Measurements from ENCODE around the gene TOX4. TPM values are rescaled to one million over a fixed set of nuclear protein-coding genes. Genes with fewer than 3 reads are reported as not detected.

The TOX4 gene
- total RNA-seq, 1 donor from 2014 or later: 72.2 TPM

DNA sequence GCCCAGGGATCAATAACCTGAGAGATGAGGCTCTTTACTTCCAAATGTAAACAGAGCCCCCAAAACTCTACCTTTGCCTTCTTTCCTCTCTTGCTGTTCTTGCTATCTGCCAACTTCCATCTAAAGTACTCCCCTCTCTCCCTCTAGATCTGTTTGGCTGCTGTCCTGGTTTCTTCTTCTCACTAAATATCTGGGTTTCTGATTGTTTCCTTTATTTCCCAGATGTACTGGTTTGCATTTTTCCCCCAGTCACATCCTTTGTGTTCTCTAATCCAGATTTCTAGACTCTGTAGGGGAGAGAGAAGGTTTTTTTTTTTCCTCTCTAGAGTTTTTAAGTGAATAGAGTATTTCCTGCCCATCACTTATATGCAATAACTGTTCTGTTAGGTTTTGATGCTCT is 56.3 kb downstream of the TOX4 start:
- Histone ChIP-seq H3K36me3 (no peaks in the 10 kb centered on the region), H3K4me1 (peaks cover 11% of the 10 kb centered on the region), H3K4me3 (no peak overlapping the region), H3K27me3 (ENCODE audit: low read depth) (peaks cover 34% of the 10 kb centered on the region), H3K27ac (no peak overlapping the region), H3K9me3 (no peaks in the 10 kb centered on the region)
- no peak for DNase-seq
- no peak for ATAC-seq
- TF ChIP-seq, protein P1, sequence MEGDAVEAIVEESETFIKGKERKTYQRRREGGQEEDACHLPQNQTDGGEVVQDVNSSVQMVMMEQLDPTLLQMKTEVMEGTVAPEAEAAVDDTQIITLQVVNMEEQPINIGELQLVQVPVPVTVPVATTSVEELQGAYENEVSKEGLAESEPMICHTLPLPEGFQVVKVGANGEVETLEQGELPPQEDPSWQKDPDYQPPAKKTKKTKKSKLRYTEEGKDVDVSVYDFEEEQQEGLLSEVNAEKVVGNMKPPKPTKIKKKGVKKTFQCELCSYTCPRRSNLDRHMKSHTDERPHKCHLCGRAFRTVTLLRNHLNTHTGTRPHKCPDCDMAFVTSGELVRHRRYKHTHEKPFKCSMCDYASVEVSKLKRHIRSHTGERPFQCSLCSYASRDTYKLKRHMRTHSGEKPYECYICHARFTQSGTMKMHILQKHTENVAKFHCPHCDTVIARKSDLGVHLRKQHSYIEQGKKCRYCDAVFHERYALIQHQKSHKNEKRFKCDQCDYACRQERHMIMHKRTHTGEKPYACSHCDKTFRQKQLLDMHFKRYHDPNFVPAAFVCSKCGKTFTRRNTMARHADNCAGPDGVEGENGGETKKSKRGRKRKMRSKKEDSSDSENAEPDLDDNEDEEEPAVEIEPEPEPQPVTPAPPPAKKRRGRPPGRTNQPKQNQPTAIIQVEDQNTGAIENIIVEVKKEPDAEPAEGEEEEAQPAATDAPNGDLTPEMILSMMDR (IDR thresholded peaks at IDR 0.05): no peak
- intact Hi-C loops (cut with DNase I): no loop called here

DNA sequence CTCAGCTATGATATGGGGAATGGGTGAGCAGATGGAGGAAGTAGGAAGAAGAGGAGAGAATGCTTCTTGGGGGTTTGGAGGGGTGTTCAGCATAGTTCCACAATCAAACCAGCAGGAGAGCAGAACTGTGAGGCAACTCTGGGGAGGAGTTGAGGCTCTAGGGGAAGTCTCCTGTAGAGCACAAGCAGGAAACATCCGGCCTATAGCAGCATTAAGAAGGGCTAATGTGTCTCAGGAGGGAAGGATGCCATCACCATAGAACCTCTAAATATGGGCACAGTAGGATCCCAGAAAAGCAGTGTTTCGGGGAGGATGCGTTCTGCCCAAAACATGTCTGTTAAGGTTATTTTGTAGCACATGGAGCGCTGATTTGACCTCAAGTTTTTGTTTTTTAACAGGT is 57.6 kb downstream of the TOX4 start:
- no peak overlapping the region for H3K4me3 ChIP-seq
- no peaks in the 10 kb centered on the region for H3K36me3 ChIP-seq
- ATAC-seq (no peak), DNase-seq (no peak)
- H3K27me3 ChIP-seq (ENCODE audit: low read depth): peaks cover 34% of the 10 kb centered on the region
- H3K9me3 ChIP-seq: no peaks in the 10 kb centered on the region
- H3K4me1 ChIP-seq: peaks cover 11% of the 10 kb centered on the region
- TF ChIP-seq, protein P1 (IDR thresholded peaks at IDR 0.05): no peak
- intact Hi-C loops (cut with DNase I): no loop called here
- H3K27ac ChIP-seq: no peak overlapping the region

DNA sequence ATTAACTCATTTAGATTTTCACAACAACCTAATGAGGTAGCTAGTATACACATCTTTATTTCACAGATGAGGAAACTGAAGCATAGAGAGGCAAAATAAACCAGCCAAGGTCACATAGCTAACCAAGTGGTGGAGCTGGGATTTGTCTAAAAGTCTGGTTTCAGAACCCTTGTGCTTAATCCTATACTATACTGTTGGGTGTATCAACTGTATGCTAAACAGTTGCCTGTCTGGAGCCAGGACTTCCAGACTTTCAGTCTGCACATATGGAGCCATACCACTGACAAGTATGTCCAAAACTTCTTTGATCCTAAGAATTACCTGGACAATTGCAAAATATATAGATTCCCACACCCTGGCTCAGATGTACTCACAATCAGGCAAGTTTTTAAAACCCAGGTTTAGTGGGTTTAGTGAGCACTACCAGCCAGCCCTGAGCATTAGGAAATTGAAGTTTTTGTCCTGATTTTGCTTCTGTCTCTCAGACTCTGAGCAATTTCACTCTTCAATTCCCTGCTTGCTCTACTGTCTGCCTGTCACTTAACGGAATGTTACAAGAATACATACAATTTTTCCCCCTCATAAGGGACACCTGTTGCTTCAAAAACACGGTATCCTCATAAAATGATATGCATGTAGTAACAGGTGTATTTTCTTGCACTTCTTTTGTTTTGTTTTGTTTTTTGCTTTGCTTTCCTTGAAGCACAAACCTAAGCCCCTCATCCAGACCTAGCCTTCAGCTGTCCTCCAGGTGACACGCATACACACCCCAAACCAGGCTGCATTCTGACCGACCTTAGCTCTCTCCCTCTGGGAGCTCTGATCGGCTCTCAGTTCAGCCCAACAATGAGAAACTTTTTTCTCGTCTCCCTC is 58.8 kb downstream of the TOX4 start:
- Histone ChIP-seq H3K9me3 (no peaks in the 10 kb centered on the region), H3K4me1 (peaks cover 11% of the 10 kb centered on the region), H3K27me3 (ENCODE audit: low read depth) (peaks cover 34% of the 10 kb centered on the region), H3K27ac (no peak overlapping the region), H3K4me3 (peak overlapping the region; percentile 40), H3K36me3 (no peaks in the 10 kb centered on the region)
- TF ChIP-seq, protein P1 (IDR thresholded peaks at IDR 0.05): no peak
- intact Hi-C loops (cut with DNase I): no loop called here
- no peak for DNase-seq
- ATAC-seq: peak in 1 of 2 donors; percentile 61

DNA sequence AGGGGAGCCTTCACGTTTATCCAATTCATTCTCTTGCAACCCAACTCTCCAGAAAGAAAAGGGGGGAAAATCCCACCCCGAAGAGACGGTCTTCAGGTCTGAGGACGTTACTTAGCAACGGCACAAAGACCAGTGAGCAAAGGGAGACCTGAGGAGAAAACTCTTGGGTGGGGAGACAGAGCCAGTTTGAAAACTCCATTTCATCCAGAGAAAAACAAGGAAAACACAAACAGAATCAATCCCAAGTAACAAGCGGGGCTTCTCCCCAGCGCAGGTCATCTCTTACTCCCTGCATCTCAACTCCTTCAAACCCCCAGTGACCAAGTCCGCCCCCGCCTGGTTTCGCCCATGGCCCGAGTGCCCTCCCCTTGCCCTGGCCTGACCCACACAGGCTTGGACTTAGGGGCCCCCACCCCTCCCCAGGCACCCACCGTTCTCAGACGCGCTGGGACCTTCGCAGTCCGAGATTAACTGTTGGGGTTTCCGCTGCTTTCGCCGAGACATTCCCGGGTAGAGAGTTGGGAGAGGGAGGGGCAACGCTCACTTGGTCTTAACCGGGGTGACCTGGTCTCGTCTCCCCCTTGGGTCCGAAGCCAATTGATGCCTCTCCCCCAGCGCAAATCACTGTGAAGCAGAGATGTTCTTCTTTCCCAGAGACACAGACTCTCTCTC is 59.6 kb downstream of the TOX4 start:
- Histone ChIP-seq H3K36me3 (no peaks in the 10 kb centered on the region), H3K27me3 (ENCODE audit: low read depth) (peaks cover 38% of the 10 kb centered on the region)
- intact Hi-C loops (cut with DNase I): no loop called here

DNA sequence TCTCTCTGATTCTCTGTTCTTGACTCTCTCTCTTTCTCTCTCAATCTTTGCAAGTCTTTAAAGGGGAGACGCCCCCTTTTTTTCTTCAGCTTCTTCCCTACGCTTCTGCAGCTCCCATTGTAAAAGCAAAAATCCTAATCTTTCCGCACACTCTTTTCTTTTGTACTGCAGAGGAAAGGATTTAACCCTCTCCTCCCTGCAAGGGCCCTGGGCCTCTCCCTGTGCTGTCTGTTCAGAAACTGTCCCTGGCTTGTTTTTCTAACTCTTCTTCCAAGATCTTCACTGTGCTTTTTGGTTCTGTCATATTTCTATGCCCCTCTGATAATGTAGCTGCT is 60.1 kb downstream of the TOX4 start:
- Histone ChIP-seq H3K27me3 (ENCODE audit: low read depth) (peaks cover 37% of the 10 kb centered on the region), H3K4me1 (peaks cover 11% of the 10 kb centered on the region), H3K4me3 (peak overlapping the region; percentile 40), H3K9me3 (no peaks in the 10 kb centered on the region), H3K36me3 (no peaks in the 10 kb centered on the region), H3K27ac (no peak overlapping the region)
- TF ChIP-seq, protein P1 (IDR thresholded peaks at IDR 0.05): no peak
- ATAC-seq: no peak
- intact Hi-C loops (cut with DNase I): no loop called here
- no peak for DNase-seq

More for the DNA sequence above, 59.6 kb downstream of the TOX4 start:
- no peak overlapping the region for H3K27ac ChIP-seq
- DNase-seq: no peak
- ATAC-seq: peak in 1 of 2 donors; percentile 66
- no peaks in the 10 kb centered on the region for H3K9me3 ChIP-seq
- TF ChIP-seq, protein P1 (IDR thresholded peaks at IDR 0.05): no peak
- H3K4me3 ChIP-seq: peak overlapping the region; percentile 40
- H3K4me1 ChIP-seq: peaks cover 11% of the 10 kb centered on the region

Measured in lower lobe of right lung (tissue), 2 donors.